HG03060 (cell line): Measurements from ENCODE around the gene RFESD.

ENCODE experiments used
- ATAC-seq: cut with Tn5 transposase; IDR thresholded peaks from one replicate; pipeline ENCODE4 v1.9.1; 2021; ENCODE audit warnings: low read depth, moderate number of reproducible peaks; ENCODE audit not compliant: unreplicated experiment

RFESD gene

DNA sequence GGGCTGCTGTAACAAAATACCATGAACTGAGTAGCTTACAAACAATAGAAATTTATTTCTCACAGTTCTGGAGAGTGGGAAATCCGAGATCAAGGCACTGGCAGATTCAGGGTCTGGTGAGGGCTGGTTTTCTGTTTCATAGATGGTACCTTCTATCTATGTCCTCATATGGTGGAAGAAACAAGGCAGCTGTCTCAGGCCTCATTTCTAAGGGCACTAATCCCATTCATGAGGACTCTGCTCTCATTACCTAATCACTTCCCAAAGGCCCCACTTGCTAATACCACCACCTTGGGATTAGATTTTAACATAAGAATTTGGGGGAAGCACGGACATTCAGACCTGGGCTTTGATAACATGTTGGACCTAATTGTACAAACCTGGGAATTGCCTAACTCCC, 13.5 kb downstream of the RFESD start:
- no peak for ATAC-seq

DNA sequence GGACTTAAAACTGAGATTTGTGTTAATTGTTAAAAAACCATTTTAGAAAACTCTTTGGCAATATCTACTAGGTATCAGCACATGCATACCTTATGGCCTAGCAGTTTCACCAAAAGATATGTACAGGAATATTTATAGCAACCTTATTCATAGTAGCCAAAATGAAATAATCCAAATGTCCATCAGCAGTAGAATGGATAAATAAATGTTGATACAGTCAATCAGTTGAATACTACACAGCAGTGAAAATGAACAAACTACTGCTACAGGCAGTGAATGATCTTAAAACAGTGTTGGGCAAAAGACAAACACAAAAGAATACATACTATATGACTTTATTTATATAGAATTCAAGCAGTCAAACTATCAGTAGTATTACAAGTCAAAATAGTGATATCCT, 16.4 kb downstream of the RFESD start:
- no peak for ATAC-seq

DNA sequence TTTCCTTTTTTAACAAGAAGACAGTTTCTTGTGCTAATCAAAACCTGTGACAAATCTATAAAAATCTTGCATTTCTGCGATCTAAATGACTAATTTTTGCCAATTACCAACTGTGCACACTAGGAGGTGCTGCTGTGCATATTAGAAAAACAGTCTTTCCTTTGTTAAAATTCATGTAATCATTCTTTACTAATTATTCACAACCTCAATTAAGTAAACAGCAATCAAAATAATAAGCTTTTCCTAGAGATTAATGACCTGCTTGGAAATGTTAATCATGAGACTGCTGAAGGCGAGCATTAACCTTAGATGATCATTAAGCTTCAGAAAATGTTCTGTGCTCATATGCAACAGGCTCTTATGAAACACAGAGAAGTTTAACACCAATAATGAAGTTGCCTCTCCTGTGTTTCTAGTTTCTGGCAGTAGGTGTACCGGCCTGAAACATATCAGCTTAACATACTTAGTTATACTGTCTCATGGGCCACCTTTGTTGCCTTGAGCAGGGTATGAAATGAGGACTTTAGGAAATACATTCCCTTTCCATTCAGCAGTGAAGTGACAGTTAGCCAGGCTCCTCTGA, 17.7 kb downstream of the RFESD start:
- no peak for ATAC-seq

DNA sequence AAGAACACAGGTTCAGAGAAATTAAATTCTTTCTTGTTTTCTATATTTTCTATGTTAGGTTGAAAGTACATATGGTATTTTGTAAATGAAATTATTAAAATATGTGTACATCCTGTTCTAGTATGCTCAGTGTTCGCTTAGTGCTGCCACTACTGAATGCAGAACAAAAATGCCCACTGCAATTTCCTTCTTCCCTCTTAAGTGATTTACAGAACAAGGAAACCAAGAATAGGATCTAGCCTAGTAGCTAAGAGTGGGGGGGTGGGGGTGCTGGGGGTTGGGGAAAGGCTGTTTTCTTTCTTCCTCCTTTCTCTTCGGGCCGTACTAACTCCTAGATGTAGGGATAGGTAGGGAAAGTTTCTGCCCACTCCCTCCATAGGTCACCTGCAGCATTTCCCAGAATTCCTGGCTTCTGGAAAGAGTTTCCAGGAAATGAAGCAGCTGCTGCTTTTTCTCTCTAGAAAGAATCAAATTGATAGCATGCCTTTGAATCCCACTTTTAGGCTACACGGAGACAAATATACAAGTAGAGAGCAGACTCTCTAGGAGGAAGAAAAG, 20.6 kb downstream of the RFESD start:
- ATAC-seq = no peak

DNA sequence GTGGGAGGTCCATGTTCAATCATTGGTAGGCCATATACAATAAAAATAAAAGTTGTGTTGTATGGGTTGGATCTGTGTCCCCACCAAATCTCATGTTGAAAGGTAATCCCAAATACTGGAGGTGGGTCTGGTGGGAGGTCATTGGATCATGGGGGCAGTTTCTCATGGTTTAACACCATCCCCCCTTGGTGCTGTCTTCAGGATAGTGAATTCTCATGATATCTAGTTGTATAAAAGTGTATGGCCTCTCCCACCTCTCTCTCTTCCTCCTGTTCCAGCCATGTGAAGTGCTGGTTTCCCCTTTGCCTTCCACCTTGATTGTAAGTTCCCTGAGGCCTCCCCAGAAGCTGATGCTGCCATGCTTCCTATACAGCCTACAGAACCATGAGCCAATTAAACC, 21.1 kb downstream of the RFESD start:
- ATAC-seq = no peak

DNA sequence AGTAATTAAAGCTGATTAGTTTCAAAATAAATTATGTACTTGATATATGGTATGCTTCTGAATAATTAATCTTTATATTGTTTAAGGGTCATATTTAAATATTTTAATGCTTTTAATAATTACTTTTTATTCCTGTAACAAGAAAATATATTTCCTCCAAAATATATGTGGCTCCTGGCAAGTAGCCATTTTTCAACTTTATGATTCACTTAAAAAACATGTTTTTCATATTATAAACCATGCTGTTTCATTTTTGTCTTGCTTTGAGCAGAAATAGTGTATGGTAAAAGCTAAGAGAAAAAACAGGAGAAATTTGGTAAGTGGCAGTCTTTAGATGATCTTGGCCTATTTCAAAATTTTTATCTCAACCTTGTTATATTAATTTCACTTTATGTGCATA, 21.6 kb downstream of the RFESD start:
- ATAC-seq = no peak

DNA sequence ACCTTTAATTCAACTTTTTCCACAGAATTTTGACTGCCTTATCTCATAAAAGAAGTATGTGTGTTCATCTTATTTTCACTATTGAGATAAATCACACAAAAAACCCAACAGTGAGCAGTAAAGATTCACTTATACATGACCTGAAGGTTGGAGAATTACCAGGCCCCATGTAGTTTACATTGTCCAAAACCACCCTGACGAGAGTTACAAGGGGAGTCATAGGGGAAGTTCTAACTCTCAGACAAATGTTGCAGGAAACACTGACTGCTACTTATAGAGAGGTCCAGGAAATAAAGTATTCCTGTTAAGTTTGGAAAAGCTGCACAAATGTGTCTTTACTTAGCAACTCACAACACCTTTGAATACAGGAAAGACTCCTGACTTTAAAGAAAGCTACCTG, 22.2 kb downstream of the RFESD start:
- no peak for ATAC-seq

DNA sequence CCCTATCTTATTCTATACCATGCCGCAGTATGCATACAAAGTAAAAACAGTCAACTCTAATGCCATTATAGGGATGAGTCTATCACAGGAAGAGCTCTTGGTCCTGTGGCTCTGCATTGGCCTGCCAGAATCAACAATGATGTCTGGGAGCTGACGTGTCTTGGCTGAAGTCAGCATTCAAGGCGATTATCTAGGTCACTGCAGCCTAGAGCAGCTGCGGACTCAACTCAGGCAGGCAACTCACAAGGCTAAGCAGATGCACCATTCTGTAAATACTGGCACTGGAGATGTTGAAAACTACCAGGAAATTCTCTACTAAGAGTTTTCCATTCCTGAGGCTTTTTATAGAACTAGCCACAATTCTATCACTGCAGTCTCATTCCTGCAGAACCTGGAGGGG, 23.0 kb downstream of the RFESD start:
- no peak for ATAC-seq

DNA sequence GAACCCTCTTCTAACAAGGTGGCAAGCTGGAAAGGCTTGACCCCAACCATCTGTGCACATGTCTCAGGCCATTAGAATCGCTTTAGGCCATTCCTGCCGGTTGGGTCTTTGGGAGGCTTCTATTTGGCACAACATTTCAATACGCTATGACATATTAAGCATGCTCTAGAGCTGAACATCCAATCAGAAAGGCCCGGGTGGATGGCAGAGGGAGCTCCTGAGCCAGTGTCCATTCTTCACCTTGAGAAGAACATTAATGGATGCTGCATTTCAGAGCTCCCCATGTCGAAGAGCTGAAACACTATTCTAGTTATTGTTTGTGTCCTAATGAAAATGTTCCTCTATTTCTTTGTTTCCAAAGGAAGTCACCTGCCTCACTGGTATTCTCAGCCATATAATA, 23.4 kb downstream of the RFESD start:
- ATAC-seq = no peak

DNA sequence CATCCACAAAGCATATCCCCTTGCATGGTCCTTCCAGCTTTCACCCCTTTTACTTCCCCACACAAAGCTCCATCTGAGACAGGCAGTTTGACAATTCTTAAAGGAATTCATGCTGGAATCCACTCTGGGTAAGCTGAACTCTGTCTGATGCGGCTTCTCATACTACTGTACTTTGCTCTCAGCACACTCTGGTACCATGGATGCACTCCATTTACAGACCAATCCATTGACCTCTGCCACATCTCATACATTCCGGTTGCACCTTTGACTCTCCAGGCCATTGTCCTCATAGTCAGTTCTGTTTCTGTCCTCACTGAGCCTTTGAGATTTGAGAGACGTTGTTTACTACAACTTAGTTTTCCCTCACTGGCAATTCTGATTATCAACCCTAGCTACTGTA, 24.0 kb downstream of the RFESD start:
- no peak for ATAC-seq

DNA sequence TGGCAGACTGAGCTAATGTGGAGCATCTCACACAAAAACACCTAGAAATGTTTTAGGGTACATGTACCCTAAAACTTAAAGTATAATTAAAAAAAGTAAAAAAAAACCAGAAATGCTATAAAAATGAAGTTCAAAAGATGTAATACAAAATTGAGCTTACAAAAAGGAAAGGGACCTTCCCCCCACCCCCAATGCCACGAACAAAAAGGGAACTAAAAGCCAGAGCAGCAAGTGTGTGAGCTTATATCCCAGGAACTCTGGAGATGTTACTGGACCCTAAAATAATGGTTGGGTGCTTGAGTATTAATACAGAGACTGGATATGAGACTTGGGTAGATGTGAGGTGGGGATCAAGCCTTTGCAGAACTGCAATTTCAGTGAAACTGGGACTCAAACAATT, 25.2 kb downstream of the RFESD start:
- ATAC-seq = no peak

DNA sequence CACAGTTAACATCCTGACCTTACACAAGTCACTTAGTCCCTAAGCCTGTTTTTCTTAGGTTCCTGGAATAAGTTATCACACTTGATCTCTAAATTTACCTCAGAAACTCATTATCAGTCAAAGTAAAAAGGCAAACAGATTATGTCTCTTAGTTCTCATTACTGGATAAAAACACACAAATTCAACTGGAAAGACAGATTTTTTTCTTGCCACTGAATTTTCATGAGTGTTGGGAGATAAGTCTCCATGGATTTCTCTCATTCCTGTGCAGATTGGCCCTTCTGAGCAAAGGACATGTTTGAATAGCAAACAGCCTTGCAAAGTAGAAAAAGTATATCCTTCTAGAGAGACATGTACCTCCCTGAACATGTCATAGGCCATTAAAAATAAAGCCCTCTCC, 26.1 kb downstream of the RFESD start:
- no peak for ATAC-seq

DNA sequence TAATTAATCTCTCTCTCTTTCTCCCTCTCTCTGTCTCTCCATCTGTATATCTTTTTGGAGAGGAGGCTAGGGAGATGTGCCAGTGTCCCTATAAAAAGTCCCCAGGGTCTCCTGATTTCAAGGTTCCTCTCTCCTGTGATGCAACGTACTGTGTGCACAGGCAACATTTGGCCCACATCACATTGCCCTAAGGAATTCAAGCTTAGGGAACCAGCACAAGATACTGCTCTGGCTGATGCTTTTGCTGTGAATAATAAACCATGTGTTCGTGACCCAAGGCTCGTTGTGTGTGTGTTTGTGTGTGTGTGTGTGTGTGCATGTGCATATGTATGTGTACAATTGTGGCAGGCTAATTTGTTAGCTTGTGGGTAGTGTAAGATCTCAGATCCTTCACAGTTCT, 26.5 kb downstream of the RFESD start:
- ATAC-seq = no peak

DNA sequence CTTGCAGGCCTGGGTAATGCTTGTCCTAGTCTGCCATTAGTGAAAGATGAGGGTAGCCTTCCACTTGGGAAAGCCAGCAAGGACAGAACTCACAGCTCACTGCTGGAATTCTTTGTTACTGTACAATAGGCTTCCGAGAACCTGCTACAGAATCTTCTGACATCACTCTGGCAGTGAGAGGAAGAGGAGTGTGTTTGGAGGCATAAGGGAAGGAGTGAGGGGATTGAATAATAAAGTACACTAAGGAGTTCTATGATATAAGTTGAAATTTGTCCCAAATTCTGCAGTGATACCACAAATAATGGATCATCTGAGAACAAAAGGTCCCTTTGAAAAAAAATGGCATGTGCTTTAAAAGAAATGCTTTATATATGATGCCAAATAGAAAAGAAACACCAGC, 36.3 kb downstream of the RFESD start, which contains the start of gene SPATA9:
Gene SPATA9, minus strand, starts transcription at position 101 of the 400 bp plus-strand sequence. CDS start 137 bp downstream, outside the sequence.
- ATAC-seq = no peak

DNA sequence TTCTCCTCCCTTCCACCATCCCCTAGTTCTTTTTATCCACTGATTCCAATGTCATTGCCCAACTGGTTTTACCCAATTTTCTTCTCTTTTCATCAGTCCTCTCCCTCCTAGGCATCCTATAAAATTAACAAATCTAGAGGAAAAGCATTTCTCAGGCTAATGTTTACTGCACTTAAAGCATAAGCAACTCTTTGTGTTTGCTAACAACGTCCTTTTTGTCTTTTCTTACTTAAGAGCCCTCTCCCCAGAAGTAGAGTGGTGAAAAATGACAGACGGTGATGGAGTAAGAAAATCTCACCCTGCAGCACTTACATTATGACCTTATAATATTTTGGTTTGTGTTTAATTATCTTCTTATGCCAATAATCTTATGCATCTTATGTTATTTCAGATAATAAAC, 37.8 kb downstream of the RFESD start:
- no peak for ATAC-seq

DNA sequence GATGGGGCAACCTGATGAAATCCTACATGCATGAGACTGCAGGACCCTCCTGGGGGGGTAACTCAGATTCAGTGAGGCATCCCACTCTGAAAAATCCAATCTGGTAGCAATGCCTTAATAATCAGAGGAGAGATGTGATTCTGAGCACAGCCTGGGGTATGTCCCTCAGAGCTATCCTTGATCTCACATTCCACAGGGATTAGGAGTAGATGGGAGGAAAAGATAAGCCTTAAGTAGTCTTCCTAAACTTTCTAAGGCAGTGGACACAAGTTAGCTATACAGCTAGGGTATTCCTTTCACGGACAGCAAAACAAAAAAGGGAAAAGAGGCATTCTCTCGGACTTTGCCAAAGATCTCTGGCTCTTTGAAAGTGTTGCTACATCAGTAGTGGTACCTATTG, 40.1 kb downstream of the RFESD start:
- no peak for ATAC-seq

DNA sequence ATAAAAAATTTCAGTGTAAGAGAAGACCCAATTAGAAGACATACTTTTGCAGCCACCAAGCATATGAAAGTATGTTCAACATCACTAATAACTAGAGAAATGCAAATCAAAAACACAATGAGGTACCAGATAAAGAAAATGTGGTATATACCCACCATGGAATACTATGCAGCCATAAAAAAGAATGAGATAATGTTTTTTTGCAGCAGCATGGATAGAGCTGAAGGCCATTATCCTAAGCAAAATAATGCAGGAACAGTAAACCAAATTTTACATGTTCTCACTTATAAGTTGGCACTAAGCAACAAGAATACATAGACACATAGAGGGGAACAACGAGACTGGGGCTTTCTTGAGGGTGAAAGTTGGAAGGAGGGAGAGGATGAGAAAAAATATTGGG, 43.1 kb downstream of the RFESD start:
- ATAC-seq = no peak

DNA sequence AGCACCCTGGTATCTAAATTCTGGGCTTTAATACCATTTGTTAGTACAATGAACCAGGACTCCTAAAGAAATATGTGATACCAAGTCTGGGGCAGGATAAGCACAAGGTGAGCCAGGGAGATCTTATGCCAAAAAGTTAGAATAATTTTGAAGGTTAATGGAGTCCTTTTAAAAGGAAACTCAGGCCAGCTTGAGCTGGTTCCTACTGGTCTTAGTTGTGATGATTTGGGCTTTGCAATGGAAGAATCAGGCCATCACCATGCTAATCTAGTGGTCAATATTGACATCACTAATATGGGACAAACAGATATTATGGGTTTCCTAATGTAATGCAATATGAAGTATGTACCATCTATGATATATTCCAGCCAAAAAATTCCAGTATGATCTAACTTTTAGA, 43.8 kb downstream of the RFESD start:
- no peak for ATAC-seq

DNA sequence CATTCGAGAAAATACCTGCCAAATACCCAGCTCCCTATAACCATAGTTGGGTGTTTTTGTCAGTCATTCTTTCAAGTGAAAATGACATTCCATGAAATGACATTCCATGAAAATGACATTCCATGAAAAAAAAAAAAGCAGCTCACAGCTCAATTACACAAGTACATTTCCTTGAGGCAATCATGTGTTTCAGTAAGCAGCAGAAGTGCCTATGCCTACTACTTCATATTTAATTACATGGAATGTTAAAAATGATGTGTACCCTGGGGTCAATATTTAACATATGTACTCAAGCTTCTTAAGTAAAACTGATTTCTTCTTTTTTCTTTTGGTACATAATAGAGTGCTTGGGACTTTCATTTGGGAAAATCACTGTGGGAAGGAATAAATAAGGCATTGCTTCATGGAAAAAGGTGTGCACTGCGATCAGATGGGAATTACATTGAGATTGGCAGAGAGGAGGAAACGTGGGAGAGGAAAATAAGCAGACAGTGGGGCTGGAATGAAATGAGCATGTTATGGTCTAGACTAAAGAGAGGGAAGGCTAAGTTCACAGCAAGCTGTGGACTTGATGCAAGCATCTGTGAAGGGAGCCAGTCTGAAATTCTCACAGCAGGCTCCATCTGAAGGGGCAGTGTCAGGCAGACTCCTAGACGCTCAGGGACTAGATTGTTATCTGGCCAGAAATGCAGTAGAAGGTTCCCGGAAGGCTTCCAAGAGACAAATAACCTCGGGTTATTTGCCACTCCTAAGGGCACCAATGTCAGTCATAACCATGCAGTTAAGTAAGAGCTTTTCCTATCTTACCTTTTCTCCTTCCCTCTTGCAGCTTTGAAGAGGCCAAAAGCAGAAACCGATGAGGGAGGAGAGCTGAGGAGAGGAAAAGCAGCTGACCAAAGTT, 51.5 kb downstream of the RFESD start:
- no peak for ATAC-seq

DNA sequence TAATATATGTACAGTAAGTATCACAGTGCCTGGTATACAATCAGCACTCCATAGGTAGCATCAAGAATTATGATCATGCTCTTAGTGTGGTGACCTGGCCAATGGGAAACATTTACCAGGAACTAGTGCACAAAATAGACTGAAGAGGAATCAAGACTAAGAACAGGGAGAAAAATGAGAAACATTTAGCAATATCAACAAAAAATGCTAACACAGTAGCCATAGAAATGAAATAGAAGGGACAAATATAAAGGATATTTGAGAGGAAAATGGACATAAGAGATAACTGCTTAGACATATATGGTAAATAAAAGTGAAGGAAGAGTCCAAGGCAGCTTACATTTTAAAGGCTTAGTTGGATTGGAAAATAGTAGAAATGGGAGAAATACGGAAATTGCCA, 52.8 kb downstream of the RFESD start:
- no peak for ATAC-seq

DNA sequence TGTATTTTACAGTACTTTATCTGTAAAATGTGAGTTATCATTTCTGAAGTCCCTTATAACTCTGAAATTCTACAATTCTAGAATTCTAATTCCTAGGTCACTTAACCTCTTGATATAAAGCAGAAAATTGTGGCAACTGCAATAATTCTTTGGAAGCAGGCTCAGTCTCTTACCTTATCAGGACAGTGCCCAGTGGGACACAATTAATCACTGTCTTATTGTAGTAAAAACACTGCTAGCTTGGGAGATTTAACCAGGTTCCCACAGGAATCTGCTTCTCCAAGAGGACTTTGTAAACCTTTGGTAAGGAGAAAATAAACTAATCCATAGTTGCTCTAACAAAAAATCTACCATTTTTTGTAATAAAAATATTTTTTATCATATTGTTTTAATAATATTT, 54.5 kb downstream of the RFESD start:
- ATAC-seq = no peak

DNA sequence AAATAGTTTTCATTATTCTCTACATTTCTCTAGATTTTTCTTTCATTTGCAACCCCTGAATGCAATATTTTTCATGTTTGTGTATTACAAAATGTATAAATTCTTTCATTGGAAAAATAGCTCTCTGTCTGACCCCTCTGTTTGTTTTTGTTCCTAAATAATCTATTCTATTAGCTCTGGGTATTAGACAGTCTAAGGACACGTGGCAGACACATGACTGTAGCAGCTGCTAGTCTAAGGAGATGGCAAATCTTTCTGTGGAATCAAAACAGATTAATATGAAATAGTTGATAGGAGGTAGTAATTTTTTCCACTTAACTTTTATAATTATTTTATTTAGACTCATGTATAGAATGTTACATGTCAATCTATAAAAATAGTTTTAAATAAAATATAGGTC, 57.6 kb downstream of the RFESD start:
- ATAC-seq = no peak
